RWPE2 (cell line): ENCODE measurements around the gene SRRM2.

Experiments
- ATAC-seq: fragments of 200-7000 bp; cut with Tn5 transposase; 3 replicates; pipeline ENCODE4 v1.9.1; 2021; ENCODE audit warnings: low read depth
- DNase-seq: peaks from one replicate; pipeline ENCODE4 v3.0.0-alpha.2; 2020; ENCODE audit warnings: low spot score
- H3K27ac ChIP-seq: fragments of 450-650 bp; 2 replicates; pipeline ENCODE4 v1.5.1; 2017; ENCODE audit warnings: mild to moderate bottlenecking; ENCODE audit not compliant: poor library complexity, severe bottlenecking
- H3K27me3 ChIP-seq: fragments of 250-450 bp; sonication (Bioruptor Pico); 2 replicates; pipeline ENCODE4 v1.5.1; 2021; ENCODE audit warnings: mild to moderate bottlenecking, moderate library complexity; ENCODE audit not compliant: insufficient read depth, poor library complexity, severe bottlenecking
- H3K36me3 ChIP-seq: fragments of 250-450 bp; sonication (Bioruptor Pico); 2 replicates; pipeline ENCODE4 v1.5.1; 2020; ENCODE audit warnings: low read depth, mild to moderate bottlenecking, moderate library complexity
- H3K4me1 ChIP-seq: fragments of 250-450 bp; sonication (Bioruptor Pico); 2 replicates; pipeline ENCODE4 v1.5.1; 2021; ENCODE audit warnings: mild to moderate bottlenecking, moderate library complexity; ENCODE audit not compliant: insufficient read depth, poor library complexity, severe bottlenecking
- H3K4me3 ChIP-seq: fragments of 250-450 bp; sonication (Bioruptor Pico); 2 replicates; pipeline ENCODE4 v1.5.1; 2021; ENCODE audit warnings: mild to moderate bottlenecking, moderate library complexity; ENCODE audit not compliant: severe bottlenecking
- H3K9me3 ChIP-seq: fragments of 250-450 bp; sonication (Bioruptor Pico); 2 replicates; pipeline ENCODE4 v1.5.1; 2021; ENCODE audit warnings: mild to moderate bottlenecking, moderate library complexity; ENCODE audit not compliant: severe bottlenecking
- CTCF ChIP-seq: fragments of 450-650 bp; IDR thresholded peaks from one replicate; pipeline ENCODE4 v1.5.1; 2017; ENCODE audit warnings: mild to moderate bottlenecking, moderate library complexity; ENCODE audit not compliant: poor library complexity, severe bottlenecking

SRRM2 gene

GRCh38 chr16:2713985-2714774 lies 38.3 kb upstream of the SRRM2 start:
- Histone ChIP-seq H3K27me3 (no peaks in the 10 kb centered on the region), H3K4me3 (no peak overlapping the region), H3K27ac (no peak overlapping the region), H3K9me3 (no peaks in the 10 kb centered on the region), H3K36me3 (no peaks in the 10 kb centered on the region; the same call in 1 of the 2 replicates), H3K4me1 (no peaks in the 10 kb centered on the region)
- TF ChIP-seq CTCF, result no peak
- DNase-seq (peak; percentile 63), ATAC-seq (no peak)

- H3K4me3 ChIP-seq, result no peak overlapping the region
- H3K27ac ChIP-seq, result no peak overlapping the region
- no peaks in the 10 kb centered on the region for H3K4me1 ChIP-seq
- DNase-seq, result no peak
- H3K27me3 ChIP-seq, result no peaks in the 10 kb centered on the region
- no peak for TF ChIP-seq CTCF
- H3K36me3 ChIP-seq, result no peaks in the 10 kb centered on the region
- no peaks in the 10 kb centered on the region for H3K9me3 ChIP-seq
- no peak for ATAC-seq
Measured at GRCh38 chr16:2715064-2715463, 37.4 kb upstream of the SRRM2 start.

GRCh38 chr16:2715519-2715918 lies 36.9 kb upstream of the SRRM2 start:
- no peak for TF ChIP-seq CTCF
- no peaks in the 10 kb centered on the region for H3K4me1 ChIP-seq
- no peaks in the 10 kb centered on the region for H3K27me3 ChIP-seq
- no peaks in the 10 kb centered on the region for H3K9me3 ChIP-seq
- DNase-seq (peak; percentile 67), ATAC-seq (peak; percentile 44; the same call in 2 of the 3 replicates)
- no peak overlapping the region for H3K4me3 ChIP-seq
- no peak overlapping the region for H3K27ac ChIP-seq
- H3K36me3 ChIP-seq, result no peaks in the 10 kb centered on the region

GRCh38 chr16:2715966-2716885 lies 36.2 kb upstream of the SRRM2 start:
- TF ChIP-seq CTCF, result no peak
- Histone ChIP-seq H3K36me3 (no peaks in the 10 kb centered on the region), H3K4me1 (no peaks in the 10 kb centered on the region), H3K9me3 (no peaks in the 10 kb centered on the region), H3K4me3 (no peak overlapping the region), H3K27me3 (no peaks in the 10 kb centered on the region), H3K27ac (no peak overlapping the region)
- ATAC-seq (no peak), DNase-seq (peak; percentile 56)
